Activated CD8-positive, alpha-beta memory T cell treated with anti-CD3 and anti-CD28 coated beads for 1 hour (primary cell): ENCODE measurements around the gene CD101.
A peak's percentile ranks its signal among the peaks of the same experiment; 100 is the strongest.

ENCODE experiments used
- DNase-seq, 2 donors: peaks; one replicate each; pipeline ENCODE4 v3.0.0-alpha.2; 2020; ENCODE audit warnings: low read depth in 1 of 2; ENCODE audit errors: extremely low read depth in 1 of 2

The CD101 gene

DNA sequence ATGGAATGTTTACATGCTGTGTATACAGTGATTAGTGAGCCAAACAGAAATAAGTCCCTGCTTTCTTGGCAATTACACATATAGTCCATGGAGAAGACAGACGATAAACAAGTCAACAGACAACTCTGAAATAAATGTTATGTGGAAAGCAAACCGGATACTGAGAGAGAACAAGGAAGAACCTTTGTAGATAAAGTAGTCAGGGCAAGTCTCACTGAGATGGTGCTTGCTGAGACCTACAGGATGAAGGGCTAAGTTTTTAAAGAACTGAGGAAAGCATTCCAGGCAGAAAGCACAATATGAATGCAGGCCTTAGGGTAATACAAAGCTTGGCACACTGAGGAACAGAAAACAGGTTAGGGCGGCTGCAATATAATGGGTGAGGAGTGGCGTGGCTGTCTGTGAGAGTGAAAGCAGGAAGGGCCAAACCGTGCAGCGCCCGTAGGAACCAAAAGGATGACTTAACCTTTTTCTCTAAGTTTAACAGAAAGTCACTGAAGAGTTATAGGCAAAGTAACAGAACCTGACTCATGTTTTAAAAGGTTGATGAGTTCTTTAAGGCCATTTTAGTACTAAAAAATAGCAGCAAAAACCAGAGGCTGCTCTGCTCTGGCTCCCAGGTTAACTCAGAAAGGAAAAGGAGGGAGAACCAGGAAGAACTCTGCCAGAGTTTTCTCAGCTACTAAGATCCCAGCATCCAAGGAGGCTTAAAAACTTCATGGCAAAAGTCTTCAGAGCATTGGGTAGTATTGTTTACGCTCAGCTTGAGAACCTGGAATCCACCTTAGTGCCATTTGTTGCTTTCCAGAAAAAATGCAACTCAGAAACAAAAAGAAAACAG, 49.9 kb downstream of the CD101 start:
- DNase-seq: no peak

- no peak for DNase-seq
These were observed 52.5 kb downstream of the CD101 start for GRCh38 chr1:117054068-117054467.

- DNase-seq: no peak
These were observed 57.2 kb downstream of the CD101 start for GRCh38 chr1:117058810-117059209.

DNA sequence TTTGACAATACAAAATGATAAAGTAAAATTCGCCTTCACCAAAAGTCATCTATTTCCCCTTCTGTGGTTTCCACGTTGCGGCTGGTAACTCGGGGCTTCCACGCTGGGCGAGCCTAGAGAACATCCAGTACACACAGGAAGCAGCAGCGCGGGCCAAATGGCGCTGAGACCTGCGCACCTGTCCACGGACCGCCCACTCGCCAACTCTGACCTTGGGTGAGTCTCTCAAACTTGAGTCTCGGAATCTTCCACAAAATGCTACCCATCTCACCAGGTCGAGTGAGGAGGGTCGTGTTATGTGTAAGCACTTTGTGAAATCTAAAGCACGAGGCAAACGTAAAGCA, 57.7 kb downstream of the CD101 start:
- peak; percentile 28 to 45 for DNase-seq

DNA sequence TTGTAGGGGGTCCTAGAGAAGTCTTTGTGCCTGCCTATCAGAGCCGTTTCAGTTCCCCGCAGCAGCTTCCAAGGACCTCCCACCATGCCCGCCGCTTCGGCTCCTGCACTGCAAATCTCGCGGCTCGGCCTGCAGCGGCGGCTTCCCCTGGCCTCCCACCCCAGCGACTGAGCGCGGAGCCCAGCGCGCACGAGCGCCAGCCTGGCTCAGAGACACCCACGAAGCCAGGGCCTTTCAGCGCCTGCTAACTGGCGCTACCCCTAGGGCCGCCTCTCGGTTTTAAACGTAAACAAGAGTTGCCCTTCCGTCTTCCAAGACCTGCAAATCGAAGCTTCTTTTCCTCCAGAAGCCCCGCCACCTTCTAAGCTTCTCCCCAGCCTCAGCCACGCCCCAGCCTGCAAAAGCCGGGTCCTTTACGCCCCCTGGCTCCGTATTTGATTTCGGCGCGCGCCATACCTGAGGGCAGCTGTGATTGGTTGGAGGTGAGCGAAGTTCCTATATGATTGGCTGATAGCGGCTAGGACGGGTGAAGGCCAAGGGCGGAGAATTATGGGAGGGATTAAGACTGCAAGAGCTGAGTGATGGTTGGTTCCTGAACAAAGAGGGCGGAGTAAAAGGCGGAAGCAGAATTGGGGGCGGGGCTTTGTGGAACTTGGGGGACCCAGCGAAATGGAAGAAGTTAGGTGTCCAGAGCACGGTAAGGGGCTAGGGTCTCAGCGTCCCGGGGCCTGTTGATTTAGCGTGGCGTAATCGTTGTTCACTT, 58.3 kb downstream of the CD101 start, which contains the start of gene TTF2:
TSS of gene TTF2 (plus strand) at position 649 of the 763 bp plus-strand sequence. CDS start at position 670, 21 bp downstream.
- DNase-seq: peak; percentile 84 to 89

DNA sequence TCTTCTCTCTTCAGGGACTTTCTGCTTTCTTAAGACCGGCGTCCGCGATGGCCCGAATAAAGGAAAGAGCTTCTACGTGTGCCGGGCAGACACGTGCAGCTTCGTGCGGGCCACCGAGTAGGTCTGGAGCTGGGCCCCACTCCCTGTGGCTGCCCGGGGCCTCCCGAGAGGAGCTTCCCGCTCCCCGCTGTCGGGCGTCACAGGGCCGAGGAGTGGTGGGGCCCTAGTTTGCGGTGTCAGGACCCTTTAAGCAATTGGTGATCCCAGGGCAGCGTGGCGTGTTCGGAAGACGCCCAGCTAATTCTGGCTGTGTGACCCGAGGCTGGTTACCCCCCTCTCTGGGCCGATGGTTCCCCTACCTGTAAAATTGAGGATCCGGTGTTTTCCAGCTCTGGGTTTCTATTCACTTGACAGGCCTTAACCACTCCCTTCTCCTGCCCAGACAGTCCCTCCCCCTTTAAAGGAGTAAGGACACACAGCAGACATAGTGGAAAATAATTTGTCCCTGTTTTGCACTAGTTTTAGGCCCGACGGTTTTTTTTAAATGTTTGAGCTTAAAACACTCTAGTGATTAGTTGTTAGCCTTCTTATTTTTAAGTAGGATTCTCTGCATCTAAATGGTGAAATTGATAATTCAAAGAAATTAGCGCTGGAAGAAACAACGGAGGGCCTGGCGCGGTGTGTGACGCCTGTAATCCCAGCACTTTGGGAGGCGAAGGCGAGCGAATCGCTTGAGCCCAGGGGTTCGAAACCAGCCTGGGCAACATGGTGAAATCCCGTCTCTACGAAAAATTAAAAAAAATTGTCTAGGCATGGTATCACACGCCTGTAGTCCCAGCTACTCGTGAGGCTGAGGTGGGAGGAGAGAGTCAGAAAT, 59.1 kb downstream of the CD101 start:
- DNase-seq: peak in 1 of 2 donors; percentile 9

- DNase-seq: no peak
These were observed 60.4 kb downstream of the CD101 start for GRCh38 chr1:117061986-117062415.

GRCh38 chr1:117066367-117066766, 64.8 kb downstream of the CD101 start:
- DNase-seq: no peak

DNA sequence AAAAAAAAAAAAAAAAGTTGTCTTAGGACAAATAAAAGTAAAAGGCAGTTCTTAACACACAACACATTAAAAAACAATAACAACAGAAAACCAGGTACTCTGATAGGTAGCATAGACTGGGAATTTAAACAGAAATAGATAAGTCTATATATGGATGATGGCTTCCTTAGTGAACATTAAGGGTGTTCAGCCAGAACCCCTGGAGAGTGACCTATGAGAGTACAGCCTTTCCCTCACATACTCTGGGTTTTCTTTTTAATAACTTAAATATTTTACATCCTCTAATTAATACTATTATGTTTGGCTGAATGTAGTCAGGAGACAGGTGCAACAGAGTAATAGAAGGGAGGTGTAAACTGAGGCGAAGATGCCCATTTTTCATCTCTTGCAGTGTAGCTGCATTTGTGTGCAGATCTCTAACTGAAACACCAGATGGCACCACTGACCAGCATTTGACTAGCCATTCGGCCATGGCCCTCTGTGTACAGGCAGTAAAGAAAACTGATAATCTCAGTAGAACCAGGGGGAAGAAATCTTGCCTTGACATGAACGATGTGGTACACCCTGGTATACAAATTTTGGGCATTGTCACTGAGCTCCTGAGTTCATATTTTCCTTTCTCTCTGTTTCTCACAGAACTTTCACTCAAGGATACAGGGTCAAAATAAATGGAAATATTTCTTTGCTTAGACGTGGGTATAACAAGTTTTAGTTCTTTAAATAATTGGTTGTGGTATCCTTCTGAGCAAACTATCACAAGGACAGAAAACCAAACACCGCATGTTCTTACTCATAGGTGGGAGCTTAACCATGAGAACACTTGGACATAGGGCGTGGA, 66.2 kb downstream of the CD101 start:
- no peak for DNase-seq

GRCh38 chr1:117068580-117068979, 67.0 kb downstream of the CD101 start:
- DNase-seq: no peak

GRCh38 chr1:117069220-117069844, 67.8 kb downstream of the CD101 start:
- DNase-seq: no peak

DNA sequence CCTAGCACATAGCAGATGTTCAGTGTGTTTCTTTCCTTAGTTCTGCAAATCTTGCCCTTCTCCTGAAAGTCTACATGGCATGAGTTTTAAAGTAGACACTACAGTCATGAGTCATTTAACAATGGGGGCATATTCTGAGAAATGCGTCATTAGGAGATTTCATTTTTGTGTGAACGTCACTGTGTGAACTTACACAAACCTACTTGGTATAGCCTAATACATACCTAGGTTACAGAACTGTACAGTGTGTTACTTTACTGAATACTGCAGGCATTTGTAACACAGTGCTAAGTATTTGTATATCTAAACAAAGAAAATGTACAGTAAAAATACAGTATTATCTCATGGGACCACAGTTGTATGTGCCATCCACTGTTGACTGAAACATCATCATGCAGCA, 68.6 kb downstream of the CD101 start:
- DNase-seq: no peak

- DNase-seq: no peak
These were observed 75.1 kb downstream of the CD101 start for GRCh38 chr1:117076648-117077047.

GRCh38 chr1:117077267-117077666, 75.7 kb downstream of the CD101 start:
- DNase-seq: no peak

- DNase-seq: no peak
These were observed 78.2 kb downstream of the CD101 start for GRCh38 chr1:117079737-117080136.

DNA sequence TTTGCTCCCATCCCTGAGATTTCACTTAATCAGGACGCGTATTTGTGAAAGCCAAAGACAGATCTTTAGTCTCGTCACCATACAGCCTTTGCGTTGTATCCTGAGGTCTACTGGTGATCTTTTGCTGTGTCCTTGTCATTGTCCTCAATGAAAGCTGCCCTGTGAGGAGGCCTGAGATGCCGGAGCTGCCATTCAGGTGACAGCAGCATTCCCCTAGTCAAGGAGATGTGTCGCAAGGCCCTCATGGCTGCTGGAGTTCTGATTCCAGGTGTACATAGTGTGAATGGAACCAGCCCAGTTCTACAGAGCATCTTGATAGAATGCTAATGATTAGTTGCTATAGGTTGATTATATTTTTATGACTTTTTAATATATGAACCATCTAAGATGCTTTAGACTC, 82.7 kb downstream of the CD101 start:
- no peak for DNase-seq
